Measurements from ENCODE around the gene HDAC4. TPM values are rescaled to one million over a fixed set of nuclear protein-coding genes. Genes with fewer than 3 reads are reported as not detected.

Gene HDAC4
- total RNA-seq, 1 donor from 2014 or later = 65.7 TPM

- H3K27ac ChIP-seq = no peak overlapping the region
- TF ChIP-seq CTCF (IDR thresholded peaks at IDR 0.05) = no peak
- peaks cover 20 to 35% of the 10 kb centered on the region in 2 donors for H3K36me3 ChIP-seq
- intact Hi-C loops (cut with DNase I) = no loop called here
- no peak overlapping the region for H3K4me3 ChIP-seq
- no peak for DNase-seq (ENCODE audit: low spot score in 2 of 2)
- H3K27me3 ChIP-seq = no peaks in the 10 kb centered on the region
- no peaks in the 10 kb centered on the region for H3K9me3 ChIP-seq
- H3K4me1 ChIP-seq = no peaks in the 10 kb centered on the region
Measured at GRCh38 chr2:239092571-239093294, 308.1 kb downstream of the HDAC4 start.

GRCh38 chr2:239089884-239090283 is 310.9 kb downstream of the HDAC4 start:
- H3K27me3 ChIP-seq = no peaks in the 10 kb centered on the region
- intact Hi-C loops (cut with DNase I) = no loop called here
- no peak overlapping the region for H3K27ac ChIP-seq
- H3K36me3 ChIP-seq = peaks cover 29 to 34% of the 10 kb centered on the region in 2 donors
- TF ChIP-seq CTCF (IDR thresholded peaks at IDR 0.05) = no peak
- H3K4me3 ChIP-seq = no peak overlapping the region
- H3K9me3 ChIP-seq = no peaks in the 10 kb centered on the region
- no peaks in the 10 kb centered on the region for H3K4me1 ChIP-seq
- DNase-seq (ENCODE audit: low spot score in 2 of 2) = no peak

- DNase-seq (ENCODE audit: low spot score in 2 of 2) = no peak
- H3K36me3 ChIP-seq = peaks cover 25 to 36% of the 10 kb centered on the region in 2 donors
- TF ChIP-seq CTCF (IDR thresholded peaks at IDR 0.05) = no peak
Measured at GRCh38 chr2:239087046-239087710, 313.6 kb downstream of the HDAC4 start.

GRCh38 chr2:239086325-239087020 is 314.3 kb downstream of the HDAC4 start:
- H3K4me3 ChIP-seq = no peak overlapping the region

More at GRCh38 chr2:239087046-239087710, 313.6 kb downstream of the HDAC4 start:
- Histone ChIP-seq H3K9me3 (no peaks in the 10 kb centered on the region), H3K4me3 (no peak overlapping the region), H3K4me1 (no peaks in the 10 kb centered on the region), H3K27ac (no peak overlapping the region), H3K27me3 (no peaks in the 10 kb centered on the region)
- intact Hi-C loops (cut with DNase I) = no loop called here

More at GRCh38 chr2:239086325-239087020, 314.3 kb downstream of the HDAC4 start:
- Histone ChIP-seq H3K36me3 (peaks cover 26 to 40% of the 10 kb centered on the region in 2 donors), H3K4me1 (no peaks in the 10 kb centered on the region), H3K27me3 (no peaks in the 10 kb centered on the region), H3K9me3 (no peaks in the 10 kb centered on the region), H3K27ac (no peak overlapping the region)
- no peak for DNase-seq (ENCODE audit: low spot score in 2 of 2)
- no peak for TF ChIP-seq CTCF (IDR thresholded peaks at IDR 0.05)
- intact Hi-C loops (cut with DNase I) = no loop called here
